Endodermal cell (in vitro differentiated cells): ENCODE measurements around the gene PRKAG2. TPM values are rescaled to one million over a fixed set of nuclear protein-coding genes. Genes with fewer than 3 reads are reported as not detected.

Experiments used
- DNase-seq: peaks from one replicate; pipeline ENCODE4 v3.0.0-alpha.2; 2017
- H3K27ac ChIP-seq: 2 replicates; pipeline ENCODE4 v1.5.1; 2013; ENCODE audit warnings: mild to moderate bottlenecking, low read depth, low read length, moderate library complexity
- H3K27me3 ChIP-seq: 2 replicates; pipeline ENCODE4 v1.6.1; 2013; ENCODE audit warnings: mild to moderate bottlenecking, low read length, moderate library complexity; ENCODE audit not compliant: insufficient read depth, control insufficient read depth, poor library complexity, severe bottlenecking
- H3K36me3 ChIP-seq: 2 replicates; pipeline ENCODE4 v1.7.0; 2013; ENCODE audit warnings: mild to moderate bottlenecking, low read length, moderate library complexity; ENCODE audit not compliant: control insufficient read depth, insufficient read depth
- H3K4me1 ChIP-seq: one replicate; pipeline ENCODE4 v1.7.0; 2013; ENCODE audit warnings: low read length; ENCODE audit not compliant: control insufficient read depth, insufficient read depth
- H3K4me3 ChIP-seq: 2 replicates; pipeline ENCODE4 v1.5.1; 2013; ENCODE audit warnings: mild to moderate bottlenecking, low read length, moderate library complexity
- H3K9ac ChIP-seq: 2 replicates; pipeline ENCODE4 v1.6.1; 2013; ENCODE audit warnings: mild to moderate bottlenecking, low read length, moderate library complexity; ENCODE audit not compliant: poor library complexity, severe bottlenecking; ENCODE audit errors: extremely low read depth
- H3K9me3 ChIP-seq: 2 replicates; pipeline ENCODE4 v1.6.1; 2013; ENCODE audit warnings: mild to moderate bottlenecking, low read length, moderate library complexity; ENCODE audit not compliant: control insufficient read depth
- H3K27ac Mint-ChIP-seq: 2 replicates; pipeline ENCODE4 v1.8.0; 2020; ENCODE audit warnings: mixed read lengths
- H3K27me3 Mint-ChIP-seq: 2 replicates; pipeline ENCODE4 v1.8.0; 2021; ENCODE audit warnings: mild to moderate bottlenecking, mixed read lengths; ENCODE audit not compliant: insufficient read depth
- H3K36me3 Mint-ChIP-seq: 2 replicates; pipeline ENCODE4 v1.8.0; 2020; ENCODE audit warnings: low read depth, mixed read lengths
- H3K4me1 Mint-ChIP-seq: 2 replicates; pipeline ENCODE4 v1.8.0; 2020; ENCODE audit warnings: mixed read lengths
- H3K4me3 Mint-ChIP-seq: 2 replicates; pipeline ENCODE4 v1.8.0; 2020; ENCODE audit warnings: mild to moderate bottlenecking, moderate library complexity, mixed read lengths
- H3K9me3 Mint-ChIP-seq: 2 replicates; pipeline ENCODE4 v1.8.0; 2020; ENCODE audit warnings: mild to moderate bottlenecking, mixed read lengths
- CTCF ChIP-seq: fragments of 200-600 bp; sonication (generic); conservative IDR thresholded peaks from 2 replicates; pipeline ENCODE4 v1.5.0; 2021; ENCODE audit warnings: antibody characterized with exemption, mild to moderate bottlenecking
- WGBS, 2 experiments: methylation state at CpG; one replicate each; pipeline versions ENCODE4 v1.1.5 to v1.1.7; 2013; ENCODE audit warnings: missing lambda C conversion rate in 2 of 2, mixed read lengths in 1 of 2; ENCODE audit not compliant: insufficient coverage in 1 of 2, insufficient read length in 1 of 2; 5-methylcytosine and 5-hydroxymethylcytosine counted together
- total RNA-seq, 2 donors: library from RNA; stranded (reverse); fragmentation: NEBNext Ultra II Directional in 1 of 2; extraction: Animal tissue kit (Norgen Biotek cat#: 25700) in 1 of 2; gene quantifications; 2 replicates in 1 of 2; 3 replicates in 1 of 2; pipeline ENCODE4 v1.2.1, GENCODE V29; 2021

PRKAG2 gene
- total RNA-seq, 2 donors from 2014 or later = 17.2 to 20.7 TPM

GRCh38 chr7:151744656-151745638 is 132.0 kb downstream of the PRKAG2 start:
- no peak overlapping the region for H3K4me3 ChIP-seq
- H3K4me1 Mint-ChIP-seq = peaks cover 4% of the 10 kb centered on the region
- H3K27ac ChIP-seq = no peak overlapping the region
- peaks cover 7% of the 10 kb centered on the region for H3K9me3 Mint-ChIP-seq
- peaks cover under 1% of the 10 kb centered on the region for H3K9me3 ChIP-seq
- H3K4me1 ChIP-seq = no peaks in the 10 kb centered on the region
- H3K9ac ChIP-seq = no peak overlapping the region
- WGBS, 2 experiments = 94 to 96% methylated on average over 25 to 33 of the region's 33 CpGs
- DNase-seq = peak; percentile 48
- H3K27me3 Mint-ChIP-seq = no peaks in the 10 kb centered on the region
- H3K27me3 ChIP-seq = no peaks in the 10 kb centered on the region
- no peak overlapping the region for H3K4me3 Mint-ChIP-seq
- H3K36me3 ChIP-seq = no peaks in the 10 kb centered on the region
- no peaks in the 10 kb centered on the region for H3K36me3 Mint-ChIP-seq
- TF ChIP-seq CTCF = peak; percentile 21
- H3K27ac Mint-ChIP-seq = no peak overlapping the region

- peaks cover 3% of the 10 kb centered on the region for H3K36me3 Mint-ChIP-seq
- Histone ChIP-seq H3K9me3 (peaks cover 9% of the 10 kb centered on the region), H3K4me3 (no peak overlapping the region), H3K27ac (no peak overlapping the region), H3K9ac (no peak overlapping the region), H3K4me1 (no peaks in the 10 kb centered on the region), H3K36me3 (no peaks in the 10 kb centered on the region), H3K27me3 (no peaks in the 10 kb centered on the region)
- no peak for DNase-seq
- H3K4me3 Mint-ChIP-seq = no peak overlapping the region
- WGBS, 2 experiments = 93 to 94% methylated on average over 12 to 18 of the region's 18 CpGs
- no peak for TF ChIP-seq CTCF
- peaks cover 4% of the 10 kb centered on the region for H3K4me1 Mint-ChIP-seq
- no peak overlapping the region for H3K27ac Mint-ChIP-seq
- no peaks in the 10 kb centered on the region for H3K27me3 Mint-ChIP-seq
- H3K9me3 Mint-ChIP-seq = peaks cover 14% of the 10 kb centered on the region
Observed at GRCh38 chr7:151744051-151744580, 132.8 kb downstream of the PRKAG2 start.

- no peak overlapping the region for H3K4me3 Mint-ChIP-seq
Observed at GRCh38 chr7:151743481-151743983, 133.4 kb downstream of the PRKAG2 start.

More at GRCh38 chr7:151743481-151743983, 133.4 kb downstream of the PRKAG2 start:
- no peak overlapping the region for H3K4me3 ChIP-seq
- no peaks in the 10 kb centered on the region for H3K4me1 ChIP-seq
- WGBS, 2 experiments = 78 to 88% methylated on average over 6 to 10 of the region's 10 CpGs
- no peak for DNase-seq
- H3K27me3 ChIP-seq = no peaks in the 10 kb centered on the region
- Mint-ChIP-seq H3K27me3 (peaks cover 1% of the 10 kb centered on the region), H3K9me3 (peaks cover 20% of the 10 kb centered on the region), H3K36me3 (peaks cover 3% of the 10 kb centered on the region), H3K4me1 (peaks cover 4% of the 10 kb centered on the region), H3K27ac (no peak overlapping the region)
- H3K9me3 ChIP-seq = peaks cover 14% of the 10 kb centered on the region
- no peak for TF ChIP-seq CTCF
- H3K9ac ChIP-seq = no peak overlapping the region
- H3K36me3 ChIP-seq = no peaks in the 10 kb centered on the region
- no peak overlapping the region for H3K27ac ChIP-seq
